Measurements from ENCODE around the gene SPINT2. TPM values are rescaled to one million over a fixed set of nuclear protein-coding genes. Genes with fewer than 3 reads are reported as not detected.

SPINT2 gene
- polyA plus RNA-seq, 2 of the 4 experiments (the other 2 are of a cell fraction), result 291 to 343 TPM

DNA sequence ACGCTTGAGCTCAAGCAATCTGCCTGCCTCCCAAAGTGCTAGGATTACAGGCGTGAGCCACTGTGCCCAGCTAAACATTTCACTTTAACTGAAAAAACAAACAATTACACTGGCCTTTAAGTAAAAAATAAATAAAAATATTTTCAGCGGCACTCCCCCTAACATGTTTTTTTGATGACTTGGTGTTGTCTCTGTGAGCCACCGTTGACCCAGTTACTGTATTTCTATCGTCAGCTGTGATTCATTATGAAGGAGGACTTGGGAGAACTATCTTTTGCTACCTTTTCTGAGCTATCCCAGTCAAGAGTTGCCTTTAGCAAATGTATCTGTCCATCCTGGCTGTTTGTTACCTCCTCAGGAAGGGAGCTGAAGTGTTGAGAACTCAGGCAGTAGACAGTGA is 21.2 kb downstream of the SPINT2 start:
- H3K9me3 ChIP-seq, result no peaks in the 10 kb centered on the region
- TF ChIP-seq, protein P1, sequence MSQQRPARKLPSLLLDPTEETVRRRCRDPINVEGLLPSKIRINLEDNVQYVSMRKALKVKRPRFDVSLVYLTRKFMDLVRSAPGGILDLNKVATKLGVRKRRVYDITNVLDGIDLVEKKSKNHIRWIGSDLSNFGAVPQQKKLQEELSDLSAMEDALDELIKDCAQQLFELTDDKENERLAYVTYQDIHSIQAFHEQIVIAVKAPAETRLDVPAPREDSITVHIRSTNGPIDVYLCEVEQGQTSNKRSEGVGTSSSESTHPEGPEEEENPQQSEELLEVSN (IDR thresholded peaks at IDR 0.05; ENCODE audit: borderline replicate concordance, low read depth), result no peak
- TF ChIP-seq, protein P2, sequence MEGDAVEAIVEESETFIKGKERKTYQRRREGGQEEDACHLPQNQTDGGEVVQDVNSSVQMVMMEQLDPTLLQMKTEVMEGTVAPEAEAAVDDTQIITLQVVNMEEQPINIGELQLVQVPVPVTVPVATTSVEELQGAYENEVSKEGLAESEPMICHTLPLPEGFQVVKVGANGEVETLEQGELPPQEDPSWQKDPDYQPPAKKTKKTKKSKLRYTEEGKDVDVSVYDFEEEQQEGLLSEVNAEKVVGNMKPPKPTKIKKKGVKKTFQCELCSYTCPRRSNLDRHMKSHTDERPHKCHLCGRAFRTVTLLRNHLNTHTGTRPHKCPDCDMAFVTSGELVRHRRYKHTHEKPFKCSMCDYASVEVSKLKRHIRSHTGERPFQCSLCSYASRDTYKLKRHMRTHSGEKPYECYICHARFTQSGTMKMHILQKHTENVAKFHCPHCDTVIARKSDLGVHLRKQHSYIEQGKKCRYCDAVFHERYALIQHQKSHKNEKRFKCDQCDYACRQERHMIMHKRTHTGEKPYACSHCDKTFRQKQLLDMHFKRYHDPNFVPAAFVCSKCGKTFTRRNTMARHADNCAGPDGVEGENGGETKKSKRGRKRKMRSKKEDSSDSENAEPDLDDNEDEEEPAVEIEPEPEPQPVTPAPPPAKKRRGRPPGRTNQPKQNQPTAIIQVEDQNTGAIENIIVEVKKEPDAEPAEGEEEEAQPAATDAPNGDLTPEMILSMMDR (IDR thresholded peaks at IDR 0.05), result no peak
- TF ChIP-seq KDM1A (IDR thresholded peaks at IDR 0.05; ENCODE audit: low read depth) (no peak), RAD21 (conservative IDR thresholded peaks at IDR 0.05 in 1 of 2, IDR thresholded peaks at IDR 0.05 in 1 of 2) (no peak), MYC (IDR thresholded peaks at IDR 0.05; ENCODE audit: borderline replicate concordance, low read length) (no peak), PHF8 (IDR thresholded peaks at IDR 0.05; ENCODE audit: borderline replicate concordance, low read depth) (no peak), SREBF2 (IDR thresholded peaks at IDR 0.05) (no peak), CHD4 (IDR thresholded peaks at IDR 0.05; ENCODE audit: borderline replicate concordance) (no peak), CBX2 (IDR thresholded peaks at IDR 0.05; ENCODE audit: borderline replicate concordance, low read depth) (no peak), ZFP36 (IDR thresholded peaks at IDR 0.05; ENCODE audit: borderline replicate concordance, partially characterized antibody) (no peak), RNF2 (IDR thresholded peaks at IDR 0.05; ENCODE audit: borderline replicate concordance, low read depth) (no peak), HDAC2 (IDR thresholded peaks at IDR 0.05) (no peak), HEYL (CRISPR knock-in tag; IDR thresholded peaks at IDR 0.05) (no peak), MAZ (IDR thresholded peaks at IDR 0.05; ENCODE audit: borderline replicate concordance, low read depth, low read length) (no peak), JUNB (IDR thresholded peaks at IDR 0.05) (no peak)
- TF ChIP-seq, protein P3, sequence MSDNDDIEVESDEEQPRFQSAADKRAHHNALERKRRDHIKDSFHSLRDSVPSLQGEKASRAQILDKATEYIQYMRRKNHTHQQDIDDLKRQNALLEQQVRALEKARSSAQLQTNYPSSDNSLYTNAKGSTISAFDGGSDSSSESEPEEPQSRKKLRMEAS (IDR thresholded peaks at IDR 0.05), result no peak
- ChIA-PET POLR2A (interaction anchor here (1.0 to 2.5 kb wide), 3 partner anchors 9 to 19 kb away, joined by 3 to 13 read pairs (median 5); partner anchors contain the start of gene C19orf33), CTCF (interaction anchor here (0.9 to 17.0 kb wide), 13 partner anchors 12 to 68 kb away, joined by 3 to 259 read pairs (median 6); partner anchors contain the start of genes CATSPERG, KCNK6, PPP1R14A and SPINT2)
- no peak overlapping the region for H3K4me3 ChIP-seq
- H3K27ac ChIP-seq, result no peak overlapping the region
- 58% methylated on average over 5 of the region's 5 CpGs for WGBS (ENCODE audit: missing lambda C conversion rate)
- DNase-seq (ENCODE audit: low read depth in 1 of 2, low spot score in 1 of 2) (no peak), ATAC-seq (no peak), FAIRE-seq (peak; percentile 56)
- no peak overlapping the region for H3K4me2 ChIP-seq
- H3K4me1 ChIP-seq, result peaks cover 17% of the 10 kb centered on the region

DNA sequence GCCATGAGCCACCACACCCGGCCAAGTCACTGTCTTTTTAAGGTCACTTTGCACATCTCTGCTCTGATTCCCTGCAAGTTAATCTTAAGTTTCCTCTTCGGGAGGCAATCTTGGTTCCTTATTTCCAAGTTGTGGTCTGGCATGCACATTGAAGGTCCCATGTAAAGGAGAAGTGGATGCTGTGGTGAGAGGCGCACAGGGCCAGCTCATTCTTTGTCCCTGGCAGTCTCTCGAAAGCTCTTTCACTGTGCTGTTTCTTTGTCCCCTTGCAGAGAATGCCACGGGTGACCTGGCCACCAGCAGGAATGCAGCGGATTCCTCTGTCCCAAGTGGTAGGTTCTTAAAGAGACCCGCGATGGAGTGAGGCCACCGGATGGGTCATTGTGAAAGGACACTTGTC is 23.2 kb downstream of the SPINT2 start:
- peak; percentile 23 for FAIRE-seq
- Histone ChIP-seq H3K9me3 (no peaks in the 10 kb centered on the region), H3K4me2 (no peak overlapping the region), H3K4me1 (peaks cover 20% of the 10 kb centered on the region), H3K27ac (no peak overlapping the region), H3K4me3 (no peak overlapping the region)
- no peak for TF ChIP-seq ZFP36 (IDR thresholded peaks at IDR 0.05; ENCODE audit: borderline replicate concordance, partially characterized antibody)
- no peak for TF ChIP-seq KDM1A (IDR thresholded peaks at IDR 0.05; ENCODE audit: low read depth)
- ChIA-PET POLR2A (no interaction called here), CTCF (interaction anchor here (1.2 to 17.0 kb wide), 8 partner anchors 9 to 115 kb away, joined by 4 to 259 read pairs (median 8); partner anchors contain the start of genes CATSPERG, FAM98C and SPINT2)
- no peak for DNase-seq (ENCODE audit: low read depth in 1 of 2, low spot score in 1 of 2)
- WGBS (ENCODE audit: missing lambda C conversion rate), result 89% methylated on average over 9 of the region's 9 CpGs
- no peak for ATAC-seq

DNA sequence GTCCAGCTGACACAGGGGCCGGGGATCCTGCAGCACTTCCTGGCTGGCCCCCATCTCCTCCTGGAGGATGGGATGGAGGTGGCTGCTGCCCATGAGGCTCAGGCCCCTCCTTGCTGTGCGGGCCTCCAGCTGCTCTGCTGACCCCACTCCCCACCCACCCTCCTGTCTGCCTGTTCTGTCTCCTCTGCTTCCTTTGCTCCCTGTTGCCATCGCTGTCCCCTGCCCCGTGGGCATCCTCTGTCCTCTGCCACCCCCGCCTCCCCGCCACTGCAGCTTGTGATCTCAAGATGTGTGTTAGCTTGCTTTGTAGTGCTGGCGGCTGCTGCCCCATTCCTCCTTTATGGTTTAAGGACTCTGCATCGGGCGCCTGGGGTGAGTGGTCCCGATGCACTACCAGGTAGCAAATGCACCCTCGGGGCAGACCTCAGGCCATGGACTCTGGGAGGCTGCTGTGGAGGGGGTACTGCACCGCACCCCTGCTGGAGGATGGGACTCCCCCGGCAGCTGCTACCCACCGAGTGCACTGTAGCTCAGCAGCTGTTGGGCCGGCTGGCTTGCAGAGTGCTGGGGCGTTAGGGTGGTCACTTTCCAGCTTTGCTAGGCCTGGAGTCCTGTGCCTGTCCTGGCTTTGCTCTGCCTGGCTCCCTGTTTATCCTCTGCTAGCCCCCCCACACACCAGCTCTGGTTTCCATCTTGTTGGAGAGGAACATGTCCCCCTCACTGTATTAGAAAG is 23.9 kb downstream of the SPINT2 start:
- no peak for FAIRE-seq
- no peak overlapping the region for H3K4me3 ChIP-seq
- H3K4me2 ChIP-seq, result no peak overlapping the region
- H3K4me1 ChIP-seq, result peaks cover 20% of the 10 kb centered on the region
- ChIA-PET CTCF (interaction anchor here (0.8 to 17.0 kb wide), 10 partner anchors 8 to 114 kb away, joined by 3 to 259 read pairs (median 6); partner anchors contain the start of genes CATSPERG, FAM98C and SPINT2), POLR2A (no interaction called here)
- DNase-seq (ENCODE audit: low read depth in 1 of 2, low spot score in 1 of 2), result no peak
- H3K27ac ChIP-seq, result no peak overlapping the region
- TF ChIP-seq KDM1A (IDR thresholded peaks at IDR 0.05; ENCODE audit: low read depth) (no peak), SREBF2 (IDR thresholded peaks at IDR 0.05) (no peak), HDAC2 (IDR thresholded peaks at IDR 0.05) (no peak), POLR2AphosphoS2 (conservative IDR thresholded peaks at IDR 0.05; ENCODE audit: low read length) (no peak), ESRRA (IDR thresholded peaks at IDR 0.05; ENCODE audit: borderline replicate concordance, low read length) (no peak), PHF8 (IDR thresholded peaks at IDR 0.05; ENCODE audit: borderline replicate concordance, low read depth) (no peak), SMC3 (IDR thresholded peaks at IDR 0.05) (no peak), MAZ (IDR thresholded peaks at IDR 0.05; ENCODE audit: borderline replicate concordance, low read depth, low read length) (no peak), CBX8 (IDR thresholded peaks at IDR 0.05) (no peak), EHMT2 (IDR thresholded peaks at IDR 0.05; ENCODE audit: low read depth) (no peak), RFX5 (IDR thresholded peaks at IDR 0.05) (no peak), HOXA7 (CRISPR knock-in tag; IDR thresholded peaks at IDR 0.05) (no peak)
- TF ChIP-seq, protein P3 (IDR thresholded peaks at IDR 0.05), result no peak
- TF ChIP-seq, protein P4, sequence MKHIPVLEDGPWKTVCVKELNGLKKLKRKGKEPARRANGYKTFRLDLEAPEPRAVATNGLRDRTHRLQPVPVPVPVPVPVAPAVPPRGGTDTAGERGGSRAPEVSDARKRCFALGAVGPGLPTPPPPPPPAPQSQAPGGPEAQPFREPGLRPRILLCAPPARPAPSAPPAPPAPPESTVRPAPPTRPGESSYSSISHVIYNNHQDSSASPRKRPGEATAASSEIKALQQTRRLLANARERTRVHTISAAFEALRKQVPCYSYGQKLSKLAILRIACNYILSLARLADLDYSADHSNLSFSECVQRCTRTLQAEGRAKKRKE (CRISPR knock-in tag; IDR thresholded peaks at IDR 0.05; ENCODE audit: low read depth), result no peak
- H3K9me3 ChIP-seq, result no peaks in the 10 kb centered on the region
- WGBS (ENCODE audit: missing lambda C conversion rate), result 93% methylated on average over 15 of the region's 16 CpGs
- no peak for ATAC-seq
